OCI-LY7 (cell line): ENCODE measurements around the gene RHOBTB3. TPM values are rescaled to one million over a fixed set of nuclear protein-coding genes. Genes with fewer than 3 reads are reported as not detected.

Experiments
- BruUV-seq: library from RNA; stranded (reverse); fragments of 400-500 nt; replicated peaks from 2 replicates; lab custom pipeline; 2021; lab: Mats Ljungman, UMichigan
- CTCF ChIA-PET: fragments of 300-600 bp; sonication (Branson Sonifier 250); formaldehyde crosslinking; loops from one replicate; lab custom pipeline; 2022; ENCODE audit warnings: antibody characterized with exemption; ENCODE audit not compliant: unreplicated experiment; lab: Charles Lee
- POLR2A ChIA-PET: fragments of 300-600 bp; sonication (Branson Sonifier 250); formaldehyde crosslinking; loops from one replicate; lab custom pipeline; 2022; ENCODE audit warnings: antibody characterized with exemption; lab: Charles Lee
- DNase-seq: peaks from one replicate; pipeline ENCODE4 v3.0.0-alpha.2; 2015; ENCODE audit warnings: low spot score
- H2AFZ ChIP-seq: fragments of 200-600 bp; sonication (generic), shearing (Covaris generic); 2 replicates; pipeline ENCODE4 v1.6.1; 2014; ENCODE audit warnings: mild to moderate bottlenecking, antibody characterized with exemption, low read length, moderate library complexity
- H3K27ac ChIP-seq: fragments of 200-600 bp; sonication (generic); 2 replicates; pipeline ENCODE4 v1.5.1; 2014; ENCODE audit warnings: mixed run types, low read depth, mild to moderate bottlenecking, moderate library complexity, low read length, inconsistent platforms; ENCODE audit not compliant: poor library complexity, severe bottlenecking
- H3K36me3 ChIP-seq: fragments of 200-600 bp; sonication (generic); 2 replicates; pipeline ENCODE4 v1.6.1; 2014; ENCODE audit warnings: mild to moderate bottlenecking, antibody characterized with exemption, low read length, moderate library complexity, mixed read lengths; ENCODE audit not compliant: insufficient read depth
- H3K4me1 ChIP-seq: fragments of 200-600 bp; sonication (generic); 2 replicates; pipeline ENCODE4 v1.5.1; 2014; ENCODE audit warnings: mild to moderate bottlenecking, low read length; ENCODE audit not compliant: insufficient read depth, poor library complexity, severe bottlenecking
- H3K4me2 ChIP-seq: fragments of 200-600 bp; sonication (generic); 2 replicates; pipeline ENCODE4 v1.6.1; 2014; ENCODE audit warnings: mild to moderate bottlenecking, low read length
- H3K4me3 ChIP-seq: fragments of 200-600 bp; sonication (generic); 2 replicates; pipeline ENCODE4 v1.5.1; 2014; ENCODE audit warnings: mild to moderate bottlenecking, low read depth, low read length; ENCODE audit not compliant: poor library complexity, severe bottlenecking
- H3K79me2 ChIP-seq: fragments of 200-600 bp; sonication (generic); 2 replicates; pipeline ENCODE4 v1.6.1; 2016; ENCODE audit warnings: low read depth, mild to moderate bottlenecking, low read length, moderate library complexity, mixed read lengths; ENCODE audit not compliant: insufficient read depth
- H3K9me2 ChIP-seq: fragments of 200-600 bp; sonication (generic); 2 replicates; pipeline ENCODE4 v1.6.1; 2016; ENCODE audit warnings: mild to moderate bottlenecking, low read length, mixed read lengths; ENCODE audit not compliant: insufficient read depth
- H3K9me3 ChIP-seq: fragments of 200-600 bp; sonication (generic); 2 replicates; pipeline ENCODE4 v1.6.1; 2014; ENCODE audit warnings: mild to moderate bottlenecking, mixed run types, low read length, mixed read lengths
- H4K20me1 ChIP-seq: fragments of 200-600 bp; sonication (generic); 2 replicates; pipeline ENCODE4 v1.6.1; 2014; ENCODE audit warnings: mild to moderate bottlenecking, antibody characterized with exemption, low read length, moderate library complexity, mixed read lengths; ENCODE audit not compliant: insufficient read depth
- CTCF ChIP-seq: fragments of 200-600 bp; sonication (generic); conservative IDR thresholded peaks from 2 replicates; pipeline ENCODE4 v1.5.1; 2014; ENCODE audit warnings: mild to moderate bottlenecking, antibody characterized with exemption, low read length, moderate library complexity, mixed read lengths
- EZH2phosphoT487 ChIP-seq: fragments of 200-600 bp; sonication (generic); IDR thresholded peaks from 2 replicates; pipeline ENCODE4 v1.6.1; 2018; ENCODE audit warnings: low read depth, borderline replicate concordance, mild to moderate bottlenecking, mixed run types, antibody characterized with exemption, low read length, moderate library complexity, mixed read lengths
- intact Hi-C: fragments of 100-400 bp; cut with micrococcal nuclease; formaldehyde crosslinking; loops from one replicate; pipeline ENCODE4 v1.10.0; 2022; ENCODE audit not compliant: unreplicated experiment
- total RNA-seq, 2 experiments: library from RNA; depleted of rRNA in 1 of 2; stranded (reverse); fragments of >200 nt in 1 of 2; shearing (Covaris generic) in 1 of 2; gene quantifications; 2 replicates each; pipeline ENCODE4 v1.2.3, GENCODE V29; 2014 to 2022

The RHOBTB3 gene
- total RNA-seq, 2 experiments from 2014 or later = 0.51 to 4.0 TPM

- ChIA-PET CTCF (no interaction called here), POLR2A (interaction anchor here (0.6 to 1.2 kb wide), 7 partner anchors 11 to 747 kb away, joined by 3 to 4 read pairs (median 3); no protein-coding TSS in a partner anchor)
- no peak overlapping the region for H2AFZ ChIP-seq
- no peaks in the 10 kb centered on the region for H3K36me3 ChIP-seq
- intact Hi-C loops = no loop called here
- no peak for TF ChIP-seq EZH2phosphoT487
- no peak for TF ChIP-seq CTCF
- DNase-seq = no peak
- BruUV-seq = no TSS peak
- no peaks in the 10 kb centered on the region for H3K9me3 ChIP-seq
- no peak overlapping the region for H3K4me2 ChIP-seq
- H4K20me1 ChIP-seq = no peaks in the 10 kb centered on the region
- H3K4me1 ChIP-seq = peaks cover 14% of the 10 kb centered on the region
- no peak overlapping the region for H3K4me3 ChIP-seq
- H3K9me2 ChIP-seq = no peaks in the 10 kb centered on the region
- no peaks in the 10 kb centered on the region for H3K79me2 ChIP-seq
- no peak overlapping the region for H3K27ac ChIP-seq
Measured at GRCh38 chr5:95723632-95724369, 7.3 kb upstream of the RHOBTB3 start.

- no peak overlapping the region for H3K4me2 ChIP-seq
- CTCF ChIA-PET = no interaction called here
Measured at GRCh38 chr5:95725071-95725820, 5.9 kb upstream of the RHOBTB3 start.

More at GRCh38 chr5:95725071-95725820, 5.9 kb upstream of the RHOBTB3 start:
- H4K20me1 ChIP-seq = no peaks in the 10 kb centered on the region
- intact Hi-C loops = no loop called here
- BruUV-seq = no TSS peak
- H3K4me3 ChIP-seq = no peak overlapping the region
- H3K9me3 ChIP-seq = no peaks in the 10 kb centered on the region
- no peaks in the 10 kb centered on the region for H3K36me3 ChIP-seq
- no peak overlapping the region for H3K27ac ChIP-seq
- no peaks in the 10 kb centered on the region for H3K79me2 ChIP-seq
- no peak for DNase-seq
- peaks cover 13% of the 10 kb centered on the region for H3K4me1 ChIP-seq
- POLR2A ChIA-PET = interaction anchor here (0.6 to 1.9 kb wide), 9 partner anchors 10 to 1820 kb away, joined by 3 to 6 read pairs (median 3); no protein-coding TSS in a partner anchor
- no peak overlapping the region for H2AFZ ChIP-seq
- no peak for TF ChIP-seq CTCF
- no peak for TF ChIP-seq EZH2phosphoT487
- H3K9me2 ChIP-seq = no peaks in the 10 kb centered on the region
